NCI-H345 treated with DMSO at 0.1 percent for 48 hours (cell line): ENCODE results near the gene UGT2B17.
A peak's percentile ranks its signal among the peaks of the same experiment; 100 is the strongest.
"Not testable (repeated sequence)": the region's sequence is repeated elsewhere in the genome, so short reads cannot be mapped to it uniquely, and the experiment has no call there.

Experiments used
- DNase-seq: peaks from one replicate; lab custom pipeline; 2025; ENCODE audit not compliant: unreplicated experiment; lab: John Stamatoyannopoulos, UW

The UGT2B17 gene

GRCh38 chr4:68569466-68570121 lies 6.5 kb downstream of the UGT2B17 start:
- DNase-seq: no peak

- not testable (repeated sequence) for DNase-seq
Observed at GRCh38 chr4:68569036-68569435, 7.1 kb downstream of the UGT2B17 start.

GRCh38 chr4:68568535-68568934 lies 7.6 kb downstream of the UGT2B17 start:
- DNase-seq: not testable (repeated sequence)

- DNase-seq: not testable (repeated sequence)
Observed at GRCh38 chr4:68566364-68566763, 9.8 kb downstream of the UGT2B17 start.

GRCh38 chr4:68565082-68565481 lies 11.0 kb downstream of the UGT2B17 start:
- not testable (repeated sequence) for DNase-seq

GRCh38 chr4:68560364-68561070 lies 15.6 kb downstream of the UGT2B17 start:
- DNase-seq: not testable (repeated sequence)

GRCh38 chr4:68553830-68554229 lies 22.3 kb downstream of the UGT2B17 start:
- not testable (repeated sequence) for DNase-seq

GRCh38 chr4:68552818-68553811 lies 23.0 kb downstream of the UGT2B17 start:
- not testable (repeated sequence) for DNase-seq

- DNase-seq: not testable (repeated sequence)
Observed at GRCh38 chr4:68542742-68543141, 33.4 kb downstream of the UGT2B17 start.

- DNase-seq: no peak
Observed at GRCh38 chr4:68536375-68536774, 39.7 kb downstream of the UGT2B17 start.

GRCh38 chr4:68535974-68536373 lies 40.1 kb downstream of the UGT2B17 start:
- DNase-seq: no peak

GRCh38 chr4:68522232-68522631 lies 53.9 kb downstream of the UGT2B17 start:
- not testable (repeated sequence) for DNase-seq

GRCh38 chr4:68520985-68521384 lies 55.1 kb downstream of the UGT2B17 start:
- no peak for DNase-seq

GRCh38 chr4:68518889-68519288 lies 57.2 kb downstream of the UGT2B17 start:
- no peak for DNase-seq

GRCh38 chr4:68505452-68505851 lies 70.7 kb downstream of the UGT2B17 start:
- not testable (repeated sequence) for DNase-seq

GRCh38 chr4:68504836-68505235 lies 71.3 kb downstream of the UGT2B17 start:
- DNase-seq: not testable (repeated sequence)

GRCh38 chr4:68503462-68503861 lies 72.7 kb downstream of the UGT2B17 start:
- not testable (repeated sequence) for DNase-seq

- no peak for DNase-seq
Observed at GRCh38 chr4:68499021-68499420, 77.1 kb downstream of the UGT2B17 start.

GRCh38 chr4:68498413-68499007 lies 77.6 kb downstream of the UGT2B17 start:
- DNase-seq: peak; percentile 32

GRCh38 chr4:68494688-68495087 lies 81.4 kb downstream of the UGT2B17 start:
- DNase-seq: no peak
